ENCODE data around the gene STPG1.

DNA sequence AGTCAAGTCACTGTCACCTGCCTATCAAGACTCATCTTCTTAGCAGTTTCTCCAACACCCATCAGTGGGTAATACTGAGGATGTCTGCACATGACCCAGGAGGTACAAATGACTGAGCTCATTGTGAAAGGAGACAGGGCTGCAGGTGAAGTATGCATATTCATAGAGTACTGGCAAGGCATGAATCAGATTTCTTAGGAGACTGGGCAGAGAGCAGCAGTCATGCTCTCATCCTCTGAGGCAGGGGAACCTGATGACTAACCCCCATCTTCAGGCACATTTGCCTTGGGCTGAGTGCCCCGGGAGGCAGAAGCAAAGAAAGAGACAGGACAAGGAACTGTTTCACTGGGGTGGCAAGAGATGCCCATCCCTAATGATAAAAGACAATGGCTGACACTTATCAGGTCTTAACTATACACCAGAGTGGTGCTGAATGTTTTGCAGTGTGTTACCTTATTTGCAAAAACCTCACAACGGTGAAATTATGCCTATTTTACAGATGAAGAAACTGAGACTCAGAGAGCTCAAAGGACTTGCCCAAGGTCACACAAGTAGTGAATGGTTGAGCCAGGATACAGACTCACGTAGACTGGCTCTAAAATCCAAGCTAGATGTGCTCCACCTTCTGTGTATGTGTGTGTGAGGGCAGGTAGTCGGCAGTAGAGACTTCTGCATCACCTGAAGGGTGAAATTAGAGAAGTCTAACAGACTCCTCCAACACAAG is 103.7 kb downstream of the STPG1 start:
- TF ChIP-seq CTCF (IDR thresholded peaks at IDR 0.05), result no peak
- TF ChIP-seq POLR2A (IDR thresholded peaks at IDR 0.05), result no peak

All from breast epithelium (tissue), 3 donors.